ENCODE data around the gene IRF8.
"Not testable (repeated sequence)": the region's sequence is repeated elsewhere in the genome, so short reads cannot be mapped to it uniquely, and the experiment has no call there.

The IRF8 gene

GRCh38 chr16:85871756-85872155 lies 27.2 kb upstream of the IRF8 start:
- Histone ChIP-seq H3K36me3 (ENCODE audit: control insufficient read depth, insufficient read depth, low read length) (no peaks in the 10 kb centered on the region), H3K9ac (ENCODE audit: low read length) (no peak overlapping the region), H3K9me3 (ENCODE audit: control insufficient read depth, low read length) (no peaks in the 10 kb centered on the region), H3K4me1 (ENCODE audit: control insufficient read depth, insufficient read depth, low read length) (peaks cover 7% of the 10 kb centered on the region), H3K4me3 (ENCODE audit: low read length) (no peak overlapping the region), H3K27me3 (ENCODE audit: control insufficient read depth, insufficient read depth, low read length) (peaks cover 6% of the 10 kb centered on the region)

- H3K27me3 ChIP-seq (ENCODE audit: control insufficient read depth, insufficient read depth, low read length): peaks cover 6% of the 10 kb centered on the region
- H3K4me1 ChIP-seq (ENCODE audit: control insufficient read depth, insufficient read depth, low read length): peaks cover 7% of the 10 kb centered on the region
- no peak overlapping the region for H3K4me3 ChIP-seq (ENCODE audit: low read length)
- no peaks in the 10 kb centered on the region for H3K9me3 ChIP-seq (ENCODE audit: control insufficient read depth, low read length)
- H3K9ac ChIP-seq (ENCODE audit: low read length): no peak overlapping the region
- H3K36me3 ChIP-seq (ENCODE audit: control insufficient read depth, insufficient read depth, low read length): no peaks in the 10 kb centered on the region
Measured at GRCh38 chr16:85872734-85873133, 26.2 kb upstream of the IRF8 start.

GRCh38 chr16:85873153-85873552 lies 25.8 kb upstream of the IRF8 start:
- Histone ChIP-seq H3K36me3 (ENCODE audit: control insufficient read depth, insufficient read depth, low read length) (no peaks in the 10 kb centered on the region), H3K4me1 (ENCODE audit: control insufficient read depth, insufficient read depth, low read length) (peaks cover 7% of the 10 kb centered on the region), H3K9me3 (ENCODE audit: control insufficient read depth, low read length) (no peaks in the 10 kb centered on the region), H3K9ac (ENCODE audit: low read length) (no peak overlapping the region), H3K4me3 (ENCODE audit: low read length) (no peak overlapping the region), H3K27me3 (ENCODE audit: control insufficient read depth, insufficient read depth, low read length) (peaks cover 6% of the 10 kb centered on the region)

GRCh38 chr16:85874031-85874430 lies 24.9 kb upstream of the IRF8 start:
- not testable (repeated sequence) for H3K36me3 ChIP-seq (ENCODE audit: control insufficient read depth, insufficient read depth, low read length); H3K4me1 ChIP-seq (ENCODE audit: control insufficient read depth, insufficient read depth, low read length); H3K4me3 ChIP-seq (ENCODE audit: low read length); H3K9me3 ChIP-seq (ENCODE audit: control insufficient read depth, low read length); H3K9ac ChIP-seq (ENCODE audit: low read length); H3K27me3 ChIP-seq (ENCODE audit: control insufficient read depth, insufficient read depth, low read length)

- Histone ChIP-seq H3K36me3 (ENCODE audit: control insufficient read depth, insufficient read depth, low read length) (no peaks in the 10 kb centered on the region), H3K4me3 (ENCODE audit: low read length) (no peak overlapping the region), H3K27me3 (ENCODE audit: control insufficient read depth, insufficient read depth, low read length) (peaks cover 9% of the 10 kb centered on the region), H3K9me3 (ENCODE audit: control insufficient read depth, low read length) (no peaks in the 10 kb centered on the region), H3K9ac (ENCODE audit: low read length) (no peak overlapping the region), H3K4me1 (ENCODE audit: control insufficient read depth, insufficient read depth, low read length) (no peaks in the 10 kb centered on the region)
Measured at GRCh38 chr16:85878407-85878806, 20.6 kb upstream of the IRF8 start.

- H3K4me3 ChIP-seq (ENCODE audit: low read length): no peak overlapping the region
- no peaks in the 10 kb centered on the region for H3K36me3 ChIP-seq (ENCODE audit: control insufficient read depth, insufficient read depth, low read length)
- no peak overlapping the region for H3K9ac ChIP-seq (ENCODE audit: low read length)
- H3K9me3 ChIP-seq (ENCODE audit: control insufficient read depth, low read length): no peaks in the 10 kb centered on the region
- peaks cover 13% of the 10 kb centered on the region for H3K27me3 ChIP-seq (ENCODE audit: control insufficient read depth, insufficient read depth, low read length)
- no peaks in the 10 kb centered on the region for H3K4me1 ChIP-seq (ENCODE audit: control insufficient read depth, insufficient read depth, low read length)
Measured at GRCh38 chr16:85878875-85879274, 20.1 kb upstream of the IRF8 start.

- no peaks in the 10 kb centered on the region for H3K36me3 ChIP-seq (ENCODE audit: control insufficient read depth, insufficient read depth, low read length)
- H3K9ac ChIP-seq (ENCODE audit: low read length): no peak overlapping the region
- H3K27me3 ChIP-seq (ENCODE audit: control insufficient read depth, insufficient read depth, low read length): peaks cover 19% of the 10 kb centered on the region
- H3K4me3 ChIP-seq (ENCODE audit: low read length): no peak overlapping the region
- no peaks in the 10 kb centered on the region for H3K4me1 ChIP-seq (ENCODE audit: control insufficient read depth, insufficient read depth, low read length)
- no peaks in the 10 kb centered on the region for H3K9me3 ChIP-seq (ENCODE audit: control insufficient read depth, low read length)
Measured at GRCh38 chr16:85879549-85879948, 19.4 kb upstream of the IRF8 start.

- H3K4me3 ChIP-seq (ENCODE audit: low read length): no peak overlapping the region
- H3K36me3 ChIP-seq (ENCODE audit: control insufficient read depth, insufficient read depth, low read length): no peaks in the 10 kb centered on the region
- H3K9ac ChIP-seq (ENCODE audit: low read length): no peak overlapping the region
- H3K9me3 ChIP-seq (ENCODE audit: control insufficient read depth, low read length): no peaks in the 10 kb centered on the region
- peaks cover 23% of the 10 kb centered on the region for H3K27me3 ChIP-seq (ENCODE audit: control insufficient read depth, insufficient read depth, low read length)
- no peaks in the 10 kb centered on the region for H3K4me1 ChIP-seq (ENCODE audit: control insufficient read depth, insufficient read depth, low read length)
Measured at GRCh38 chr16:85879975-85880831, 18.8 kb upstream of the IRF8 start.

GRCh38 chr16:85880861-85881260 lies 18.1 kb upstream of the IRF8 start:
- Histone ChIP-seq H3K9ac (ENCODE audit: low read length) (no peak overlapping the region), H3K9me3 (ENCODE audit: control insufficient read depth, low read length) (no peaks in the 10 kb centered on the region), H3K4me3 (ENCODE audit: low read length) (no peak overlapping the region), H3K27me3 (ENCODE audit: control insufficient read depth, insufficient read depth, low read length) (peaks cover 28% of the 10 kb centered on the region), H3K4me1 (ENCODE audit: control insufficient read depth, insufficient read depth, low read length) (no peaks in the 10 kb centered on the region), H3K36me3 (ENCODE audit: control insufficient read depth, insufficient read depth, low read length) (no peaks in the 10 kb centered on the region)

GRCh38 chr16:85881436-85881835 lies 17.5 kb upstream of the IRF8 start:
- H3K9ac ChIP-seq (ENCODE audit: low read length): no peak overlapping the region
- no peak overlapping the region for H3K4me3 ChIP-seq (ENCODE audit: low read length)
- no peaks in the 10 kb centered on the region for H3K36me3 ChIP-seq (ENCODE audit: control insufficient read depth, insufficient read depth, low read length)
- H3K9me3 ChIP-seq (ENCODE audit: control insufficient read depth, low read length): no peaks in the 10 kb centered on the region
- H3K4me1 ChIP-seq (ENCODE audit: control insufficient read depth, insufficient read depth, low read length): no peaks in the 10 kb centered on the region
- H3K27me3 ChIP-seq (ENCODE audit: control insufficient read depth, insufficient read depth, low read length): peaks cover 28% of the 10 kb centered on the region

GRCh38 chr16:85882181-85882810 lies 16.7 kb upstream of the IRF8 start:
- Histone ChIP-seq H3K4me1 (ENCODE audit: control insufficient read depth, insufficient read depth, low read length) (no peaks in the 10 kb centered on the region), H3K36me3 (ENCODE audit: control insufficient read depth, insufficient read depth, low read length) (no peaks in the 10 kb centered on the region), H3K4me3 (ENCODE audit: low read length) (no peak overlapping the region), H3K9me3 (ENCODE audit: control insufficient read depth, low read length) (no peaks in the 10 kb centered on the region), H3K9ac (ENCODE audit: low read length) (no peak overlapping the region), H3K27me3 (ENCODE audit: control insufficient read depth, insufficient read depth, low read length) (peaks cover 32% of the 10 kb centered on the region)

GRCh38 chr16:85883813-85884212 lies 15.1 kb upstream of the IRF8 start:
- Histone ChIP-seq H3K36me3 (ENCODE audit: control insufficient read depth, insufficient read depth, low read length) (no peaks in the 10 kb centered on the region), H3K27me3 (ENCODE audit: control insufficient read depth, insufficient read depth, low read length) (peaks cover 36% of the 10 kb centered on the region), H3K4me3 (ENCODE audit: low read length) (no peak overlapping the region), H3K9ac (ENCODE audit: low read length) (no peak overlapping the region), H3K4me1 (ENCODE audit: control insufficient read depth, insufficient read depth, low read length) (no peaks in the 10 kb centered on the region), H3K9me3 (ENCODE audit: control insufficient read depth, low read length) (no peaks in the 10 kb centered on the region)
